Kidney glomerular epithelial cell (primary cell): ENCODE results near the gene PALS1.
"Not testable (repeated sequence)": the region's sequence is repeated elsewhere in the genome, so short reads cannot be mapped to it uniquely, and the experiment has no call there.

Experiments used
- DNase-seq: peaks from one replicate; lab custom pipeline; 2025; lab: John Stamatoyannopoulos, UW

The PALS1 gene

GRCh38 chr14:67257906-67258305 is 16.7 kb downstream of the PALS1 start:
- DNase-seq = no peak

DNA sequence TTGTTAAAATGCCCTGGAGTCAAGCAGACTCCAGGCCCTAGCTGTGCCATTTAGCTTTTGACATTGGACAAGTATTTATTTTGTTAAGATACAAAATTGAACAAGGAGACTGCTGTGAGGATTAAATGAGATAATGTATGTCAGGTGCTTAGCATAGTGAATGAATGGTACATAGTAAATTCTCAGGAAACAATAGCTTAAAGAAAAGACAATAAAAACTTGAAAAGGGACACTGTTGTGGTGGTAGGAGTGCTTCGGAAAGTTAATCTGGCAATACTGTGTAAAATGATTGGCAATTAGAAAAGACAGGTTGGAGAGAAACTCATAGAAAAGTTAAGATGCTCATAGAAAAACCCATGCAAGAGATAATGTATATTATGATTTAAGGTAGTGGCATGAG is 19.7 kb downstream of the PALS1 start:
- DNase-seq = no peak

DNA sequence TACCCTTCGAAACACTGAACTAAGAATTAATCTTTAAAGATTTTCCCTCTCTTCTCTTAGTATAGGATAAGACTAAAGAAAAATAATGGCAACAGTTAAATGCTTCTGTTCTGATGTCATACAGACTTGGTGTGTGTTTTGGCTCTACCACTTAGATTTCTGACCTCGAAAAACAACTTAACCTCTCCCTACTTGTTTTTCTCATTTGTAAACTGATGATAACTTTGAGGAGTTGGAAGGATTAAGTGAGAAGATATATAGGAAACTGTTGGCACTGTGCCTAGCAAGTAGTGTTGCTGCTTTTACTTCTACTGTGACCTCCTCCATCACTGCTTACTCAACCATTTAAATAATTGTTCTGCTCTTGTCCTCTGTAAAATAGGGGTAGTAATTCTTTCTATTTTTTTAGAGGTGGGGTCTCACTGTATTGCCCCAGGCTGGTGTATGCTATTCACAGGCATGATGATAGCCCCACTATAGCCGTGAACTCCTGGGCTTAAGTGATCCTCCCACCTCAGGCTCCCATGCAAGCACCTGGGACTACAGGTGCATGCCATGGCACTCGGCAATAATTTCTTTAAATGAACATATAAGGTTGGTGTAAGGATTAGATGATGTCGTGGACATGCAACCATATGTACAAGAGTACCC is 22.4 kb downstream of the PALS1 start:
- no peak for DNase-seq

DNA sequence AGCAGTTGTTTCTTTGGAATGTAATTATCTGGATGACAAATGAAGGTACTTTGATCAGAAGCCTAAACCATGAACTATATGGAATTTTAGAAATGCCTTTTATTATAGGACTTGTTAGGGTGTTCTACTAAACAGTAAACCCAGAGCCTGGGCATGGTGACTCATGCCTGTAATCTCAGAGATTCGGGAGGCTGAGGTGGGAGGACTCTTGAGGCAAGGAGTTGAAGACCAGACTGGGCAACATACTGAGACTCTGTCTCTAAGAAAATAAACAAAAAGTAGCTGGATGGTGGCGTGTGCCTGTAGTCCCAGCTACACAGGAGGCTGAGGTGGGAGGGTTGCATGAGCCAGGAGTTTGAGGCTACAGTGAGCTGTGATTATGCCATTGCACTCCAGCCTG is 23.9 kb downstream of the PALS1 start:
- no peak for DNase-seq

GRCh38 chr14:67267576-67268328 is 26.5 kb downstream of the PALS1 start:
- DNase-seq = no peak

DNA sequence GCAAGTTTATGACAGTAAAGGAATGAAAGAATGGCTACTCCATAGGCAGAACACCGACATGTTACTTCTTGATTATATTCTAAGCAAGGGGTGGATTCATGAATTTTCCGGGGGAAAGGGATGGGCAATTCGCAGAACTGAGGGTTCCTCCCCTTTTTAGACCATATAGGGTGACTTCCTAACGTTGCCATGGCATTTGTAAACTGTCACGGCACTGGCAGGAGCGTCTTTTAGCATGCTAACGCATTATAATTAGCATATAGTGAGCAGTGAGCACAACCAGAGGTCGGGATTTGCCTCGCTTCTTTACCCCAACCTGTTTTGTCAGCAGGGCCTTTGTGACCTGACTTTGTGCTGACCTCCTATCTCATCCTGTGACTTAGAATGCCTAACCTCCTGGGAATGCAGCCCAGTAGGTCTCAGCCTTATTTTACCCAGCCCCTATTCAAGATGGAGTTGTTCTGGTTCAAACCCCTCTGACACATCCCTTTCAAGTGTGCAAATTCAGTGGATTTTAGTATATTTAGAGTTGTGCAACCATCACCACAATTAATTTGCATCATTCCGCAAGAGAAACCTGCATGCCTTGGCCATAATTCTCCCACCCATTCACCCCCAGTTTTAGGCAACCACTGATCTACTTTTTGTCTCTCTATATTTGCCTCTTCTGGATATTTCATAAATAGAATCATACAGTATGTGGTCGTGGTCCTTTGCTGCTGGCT is 27.4 kb downstream of the PALS1 start:
- no peak for DNase-seq

DNA sequence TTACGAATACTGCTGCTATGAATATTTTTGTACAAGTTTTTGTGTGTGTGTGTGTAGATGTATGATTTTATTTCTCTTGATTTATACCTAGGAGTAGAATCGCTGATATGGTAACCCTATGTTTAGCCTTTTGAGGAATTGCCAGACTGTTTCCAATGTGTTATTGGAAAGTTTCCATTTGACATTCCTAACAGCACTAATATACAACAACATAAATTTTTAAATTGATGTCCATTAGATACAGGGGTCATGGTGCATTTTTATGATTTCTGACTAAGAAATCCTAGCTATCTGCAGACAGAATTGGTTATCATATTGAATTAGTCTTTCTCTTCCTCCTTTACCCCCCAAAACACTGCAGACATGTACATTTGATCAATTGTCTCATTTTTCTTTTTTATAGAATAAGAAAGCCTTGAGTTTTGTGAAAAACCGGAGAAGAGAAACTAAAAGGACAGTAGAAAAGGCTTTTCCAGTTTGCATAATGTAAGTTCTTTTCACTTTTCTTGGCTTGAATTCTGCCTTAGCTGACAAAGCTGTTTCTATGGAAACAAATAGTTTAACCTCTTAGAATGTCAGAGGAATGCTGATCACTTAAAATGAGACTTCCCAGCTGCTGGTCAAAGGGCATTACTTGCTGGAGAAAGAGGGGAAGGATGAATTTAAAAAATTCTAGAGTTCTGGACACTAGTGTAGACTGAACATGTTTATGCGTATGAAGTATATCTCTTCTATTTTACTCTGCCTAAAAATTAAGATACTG is 28.2 kb downstream of the PALS1 start:
- DNase-seq = peak; percentile 65

- no peak for DNase-seq
Measured at GRCh38 chr14:67270145-67270753, 29.0 kb downstream of the PALS1 start.

GRCh38 chr14:67270933-67271332 is 29.7 kb downstream of the PALS1 start:
- no peak for DNase-seq

DNA sequence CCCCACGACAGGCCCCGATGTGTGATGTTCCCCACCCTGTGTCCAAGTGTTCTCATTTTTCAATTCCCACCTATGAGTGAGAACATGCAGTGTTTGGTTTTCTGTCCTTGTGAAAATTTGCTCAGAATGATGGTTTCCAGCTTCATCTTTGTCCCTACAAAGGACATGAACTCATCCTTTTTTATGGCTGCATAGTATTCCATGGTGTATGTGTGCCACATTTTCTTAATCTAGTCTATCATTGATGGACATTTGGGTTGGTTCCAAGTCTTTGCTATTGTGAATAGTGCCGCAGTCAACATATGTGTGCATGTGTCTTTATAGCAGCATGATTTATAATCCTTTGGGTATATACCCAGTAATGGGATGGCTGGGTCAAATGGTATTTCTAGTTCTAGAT is 32.0 kb downstream of the PALS1 start:
- DNase-seq = not testable (repeated sequence)

DNA sequence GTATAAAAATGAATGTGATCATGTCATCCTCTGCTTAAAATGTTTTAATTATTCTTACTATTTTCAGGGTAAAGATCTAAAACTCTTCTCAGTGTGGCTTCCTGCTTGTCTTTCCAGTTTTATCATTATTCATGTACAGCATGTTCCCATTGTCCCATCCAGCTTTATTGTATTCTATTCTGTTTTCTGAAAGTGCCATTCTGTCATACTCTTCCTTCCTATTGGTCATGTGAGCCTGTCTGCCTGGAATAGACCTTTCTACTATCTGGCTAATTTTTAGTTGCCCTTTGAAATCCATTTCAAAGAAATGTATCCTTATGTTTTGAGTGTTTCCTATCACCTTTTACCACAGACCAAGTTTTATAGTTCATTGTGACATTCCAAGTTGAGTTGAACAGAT is 34.9 kb downstream of the PALS1 start:
- DNase-seq = no peak

GRCh38 chr14:67280506-67280905 is 39.3 kb downstream of the PALS1 start:
- no peak for DNase-seq

GRCh38 chr14:67285876-67286452 is 44.7 kb downstream of the PALS1 start:
- DNase-seq = peak; percentile 55
